ENCODE results near the gene LDB2. TPM values are rescaled to one million over a fixed set of nuclear protein-coding genes. Genes with fewer than 3 reads are reported as not detected.

Gene LDB2
- total RNA-seq, 3 donors from 2014 or later: 4.7 to 19.9 (median 9.3) TPM

GRCh38 chr4:16521156-16521915 is 377.1 kb downstream of the LDB2 start:
- TF ChIP-seq CTCF (IDR thresholded peaks at IDR 0.05): no peak
- H3K4me1 ChIP-seq (ENCODE audit: low read depth): no peaks in the 10 kb centered on the region

GRCh38 chr4:16516796-16517439 is 381.5 kb downstream of the LDB2 start:
- Histone ChIP-seq H3K36me3 (ENCODE audit: low read depth) (no peaks in the 10 kb centered on the region), H3K4me3 (no peak overlapping the region), H3K4me1 (ENCODE audit: low read depth) (no peaks in the 10 kb centered on the region), H3K9me3 (no peaks in the 10 kb centered on the region)
- TF ChIP-seq CTCF (IDR thresholded peaks at IDR 0.05): no peak
- DNase-seq (peak in 1 of 3 donors; percentile 8), ATAC-seq (no peak)
- intact Hi-C loops (cut with DNase I, micrococcal nuclease): no loop called here

More at GRCh38 chr4:16521156-16521915, 377.1 kb downstream of the LDB2 start:
- no peak for ATAC-seq
- Histone ChIP-seq H3K9me3 (no peaks in the 10 kb centered on the region), H3K36me3 (ENCODE audit: low read depth) (no peaks in the 10 kb centered on the region), H3K4me3 (no peak overlapping the region)
- no peak for DNase-seq
- intact Hi-C loops (cut with DNase I, micrococcal nuclease): no loop called here

- Histone ChIP-seq H3K4me3 (no peak overlapping the region), H3K4me1 (ENCODE audit: low read depth) (no peaks in the 10 kb centered on the region), H3K9me3 (peaks cover 8% of the 10 kb centered on the region), H3K36me3 (ENCODE audit: low read depth) (no peaks in the 10 kb centered on the region)
- TF ChIP-seq CTCF (IDR thresholded peaks at IDR 0.05): no peak
- intact Hi-C loops (cut with DNase I, micrococcal nuclease): no loop called here
- DNase-seq: no peak
- ATAC-seq: no peak
Measured at GRCh38 chr4:16513876-16514275, 384.6 kb downstream of the LDB2 start.

- DNase-seq: no peak
- Histone ChIP-seq H3K36me3 (ENCODE audit: low read depth) (no peaks in the 10 kb centered on the region), H3K4me3 (no peak overlapping the region), H3K4me1 (ENCODE audit: low read depth) (no peaks in the 10 kb centered on the region), H3K9me3 (peaks cover 8% of the 10 kb centered on the region)
- TF ChIP-seq CTCF (IDR thresholded peaks at IDR 0.05): no peak
- ATAC-seq: no peak
- intact Hi-C loops (cut with DNase I, micrococcal nuclease): no loop called here
Measured at GRCh38 chr4:16508968-16509367, 389.5 kb downstream of the LDB2 start.

GRCh38 chr4:16505726-16506125 is 392.7 kb downstream of the LDB2 start:
- ATAC-seq: no peak
- Histone ChIP-seq H3K4me1 (ENCODE audit: low read depth) (no peaks in the 10 kb centered on the region), H3K36me3 (ENCODE audit: low read depth) (no peaks in the 10 kb centered on the region), H3K4me3 (no peak overlapping the region), H3K9me3 (peaks cover 15% of the 10 kb centered on the region)
- no peak for DNase-seq
- intact Hi-C loops (cut with DNase I, micrococcal nuclease): no loop called here
- no peak for TF ChIP-seq CTCF (IDR thresholded peaks at IDR 0.05)

Measured in mucosa of descending colon (tissue), 3 donors.